HG02938 (cell line): Measurements from ENCODE around the gene PHOX2A.

Source experiments
- ATAC-seq: cut with Tn5 transposase; IDR thresholded peaks from one replicate; pipeline ENCODE4 v1.9.1; 2021; ENCODE audit warnings: mild to moderate bottlenecking, moderate library complexity; ENCODE audit not compliant: unreplicated experiment

PHOX2A gene

DNA sequence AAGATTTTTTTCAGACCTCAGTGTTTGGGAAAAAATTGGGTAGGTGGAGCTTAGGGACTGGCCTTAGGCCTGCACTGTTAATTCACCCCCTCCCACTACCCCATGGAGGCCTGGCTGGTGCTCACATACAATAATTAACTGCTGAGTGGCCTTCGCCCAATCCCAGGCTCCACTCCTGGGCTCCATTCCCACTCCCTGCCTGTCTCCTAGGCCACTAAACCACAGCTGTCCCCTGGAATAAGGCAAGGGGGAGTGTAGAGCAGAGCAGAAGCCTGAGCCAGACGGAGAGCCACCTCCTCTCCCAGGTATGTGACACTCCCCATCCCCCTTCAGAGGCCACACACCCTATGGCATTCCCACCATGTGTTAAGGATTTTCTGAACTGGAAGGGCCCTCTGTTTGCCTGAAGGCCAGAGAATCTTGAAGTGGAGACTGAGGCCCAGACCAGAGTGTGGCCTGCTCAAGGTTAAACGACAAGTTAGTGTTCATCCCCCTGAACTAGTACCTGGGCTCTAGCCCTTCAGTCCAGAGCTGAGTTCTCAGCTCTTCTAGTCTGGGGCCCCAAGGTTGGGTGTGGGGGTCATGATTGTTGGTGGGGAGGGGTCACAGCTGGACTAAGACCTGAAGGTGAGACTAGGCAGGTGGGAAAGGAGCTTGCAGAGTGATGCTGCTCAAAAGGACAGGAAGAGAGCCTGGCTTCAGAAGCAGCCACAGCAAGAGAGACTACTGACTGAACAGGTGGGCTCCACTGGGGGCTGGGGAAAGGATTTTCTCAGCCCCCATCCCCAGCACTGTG, 54.3 kb downstream of the PHOX2A start:
- ATAC-seq, result no peak
